Endothelial cell of umbilical vein (primary cell): Measurements from ENCODE around the gene PKP4. TPM values are rescaled to one million over a fixed set of nuclear protein-coding genes. Genes with fewer than 3 reads are reported as not detected.

Source experiments
- BruUV-seq: library from RNA; stranded (reverse); fragments of 400-500 nt; replicated peaks from 2 replicates; lab custom pipeline; 2021; lab: Mats Ljungman, UMichigan
- CTCF ChIA-PET: fragments of 300-600, 350-600 bp; sonication (Branson Sonifier 250); formaldehyde crosslinking; loops from one replicate; lab custom pipeline; 2021; ENCODE audit warnings: antibody characterized with exemption, inconsistent platforms; lab: Charles Lee
- POLR2A ChIA-PET: fragments of 300-600, 350-600 bp; sonication (Branson Sonifier 250); formaldehyde crosslinking; loops from one replicate; lab custom pipeline; 2021; ENCODE audit warnings: antibody characterized with exemption, inconsistent platforms; lab: Charles Lee
- DNase-seq: peaks from one replicate; pipeline ENCODE4 v3.0.0-alpha.2; 2011; ENCODE audit warnings: low read depth, low spot score
- FAIRE-seq: peaks from 2 replicates; lab custom pipeline; 2011; peaks lifted over from hg19 to GRCh38; lab: Jason Lieb, UNC
- H2AFZ ChIP-seq: 2 replicates; pipeline ENCODE4 v1.6.0; 2012; ENCODE audit warnings: low read depth, low read length, control low read depth, inconsistent platforms
- H3K27ac ChIP-seq: 2 replicates; pipeline ENCODE4 v1.5.1; 2011; ENCODE audit warnings: low read depth, mild to moderate bottlenecking, control low read depth, low read length, moderate library complexity; ENCODE audit not compliant: insufficient read depth
- H3K27me3 ChIP-seq, 2 experiments: 2 replicates each; pipeline versions ENCODE4 v1.6.0 to v1.6.1; 2011; ENCODE audit warnings: low read length in 2 of 2, mixed read lengths in 1 of 2; ENCODE audit not compliant: control insufficient read depth in 2 of 2, insufficient read depth in 2 of 2
- H3K36me3 ChIP-seq, 2 experiments: 2 replicates in 1 of 2; 3 replicates in 1 of 2; pipeline ENCODE4 v1.5.1; 2011; ENCODE audit warnings: low read length in 2 of 2, mild to moderate bottlenecking in 1 of 2, moderate library complexity in 1 of 2; ENCODE audit not compliant: control insufficient read depth in 2 of 2, insufficient read depth in 2 of 2; ENCODE audit errors: extremely low read depth in 1 of 2
- H3K4me1 ChIP-seq: 3 replicates; pipeline ENCODE4 v1.5.1; 2011; ENCODE audit warnings: mild to moderate bottlenecking, low read length; ENCODE audit not compliant: control insufficient read depth, insufficient read depth; ENCODE audit errors: extremely low read depth
- H3K4me2 ChIP-seq: 2 replicates; pipeline ENCODE4 v1.6.1; 2011; ENCODE audit warnings: low read length, control low read depth, mixed read lengths; ENCODE audit not compliant: insufficient read depth
- H3K4me3 ChIP-seq, 3 experiments: fragments of 200-600 bp in 1 of 3; sonication (generic), shearing (Covaris generic) in 1 of 3; replicated peaks in 1 of 3; 2 replicates each; pipeline ENCODE4 v1.5.1; 2011 to 2016; ENCODE audit warnings: control low read depth in 3 of 3, low read length in 3 of 3, mild to moderate bottlenecking in 2 of 3, inconsistent platforms in 1 of 3, low read depth in 1 of 3, moderate library complexity in 1 of 3; ENCODE audit not compliant: insufficient read depth in 1 of 3
- H3K79me2 ChIP-seq: 2 replicates; pipeline ENCODE4 v1.6.0; 2012; ENCODE audit warnings: low read length, inconsistent platforms; ENCODE audit not compliant: control insufficient read depth, insufficient read depth
- H3K9ac ChIP-seq: replicated peaks from 2 replicates; pipeline ENCODE3; 2011; ENCODE audit warnings: low read length, control low read depth; ENCODE audit not compliant: insufficient read depth; ENCODE audit errors: extremely low read depth
- H3K9me1 ChIP-seq: replicated peaks from 3 replicates; pipeline ENCODE4 v1.6.0; 2011; ENCODE audit warnings: mild to moderate bottlenecking, low read length; ENCODE audit not compliant: control insufficient read depth, insufficient read depth; ENCODE audit errors: extremely low read depth
- H3K9me3 ChIP-seq: replicated peaks from 2 replicates; pipeline ENCODE4 v1.5.1; 2012; ENCODE audit warnings: low read length, inconsistent platforms; ENCODE audit not compliant: control insufficient read depth, insufficient read depth
- H4K20me1 ChIP-seq: replicated peaks from 2 replicates; pipeline ENCODE3; 2011; ENCODE audit warnings: mild to moderate bottlenecking, low read length; ENCODE audit not compliant: control insufficient read depth, insufficient read depth; ENCODE audit errors: extremely low read depth
- CTCF ChIP-seq, 2 donors: IDR thresholded peaks; 1 replicate in 1 of 2; 2 replicates in 1 of 2; pipeline ENCODE4 v1.5.1; 2011; ENCODE audit warnings: low read length in 2 of 2, mild to moderate bottlenecking in 2 of 2, moderate library complexity in 2 of 2, control low read depth in 1 of 2, inconsistent platforms in 1 of 2, low read depth in 1 of 2; ENCODE audit not compliant: insufficient read depth in 1 of 2; ENCODE audit errors: extremely low read depth in 1 of 2
- EZH2 ChIP-seq: IDR thresholded peaks from 2 replicates; pipeline ENCODE4 v1.6.1; 2012; ENCODE audit warnings: borderline replicate concordance, low read depth, mild to moderate bottlenecking, moderate library complexity, low read length, inconsistent platforms; ENCODE audit not compliant: severe bottlenecking
- FOS ChIP-seq: IDR thresholded peaks from 2 replicates; pipeline ENCODE4 v1.6.1; 2011; ENCODE audit warnings: mild to moderate bottlenecking, low read length, moderate library complexity, borderline replicate concordance; ENCODE audit not compliant: insufficient read depth
- GATA2 ChIP-seq: IDR thresholded peaks from 2 replicates; pipeline ENCODE4 v1.7.0; 2011; ENCODE audit warnings: low read depth, mild to moderate bottlenecking, moderate library complexity, mixed read lengths, low read length; ENCODE audit not compliant: insufficient read length, insufficient read depth
- JUN ChIP-seq: IDR thresholded peaks from 2 replicates; pipeline ENCODE4 v1.6.1; 2011; ENCODE audit warnings: borderline replicate concordance, low read depth; ENCODE audit not compliant: insufficient read length, insufficient read depth
- MYC ChIP-seq: IDR thresholded peaks from one replicate; pipeline ENCODE4 v1.6.1; 2011; ENCODE audit warnings: mild to moderate bottlenecking, low read depth, low read length
- POLR2A ChIP-seq: IDR thresholded peaks from 2 replicates; pipeline ENCODE4 v1.6.1; 2012; ENCODE audit warnings: low read depth, mild to moderate bottlenecking, control low read depth, low read length
- POLR2AphosphoS5 ChIP-seq: IDR thresholded peaks from 2 replicates; pipeline ENCODE4 v1.6.1; 2012; ENCODE audit warnings: low read depth, mild to moderate bottlenecking, control low read depth, low read length, moderate library complexity; ENCODE audit not compliant: insufficient read depth
- dilution Hi-C: fragments of 300-500 bp; cut with MboI; formaldehyde crosslinking; loops from one replicate; pipeline ENCODE4 v1.15.0; 2019; ENCODE audit warnings: low sequenced_read_pairs; ENCODE audit not compliant: extremely low pct_ligation_motif_present
- intact Hi-C: fragments of 100-400 bp; cut with micrococcal nuclease; formaldehyde crosslinking; loops from one replicate; pipeline ENCODE4 v1.10.0; 2022
- polyA plus RNA-seq, 4 experiments: library from polyadenylated mRNA; depleted of rRNA in 3 of 4; stranded (reverse) in 3 of 4; unstranded in 1 of 4; fragments of >200 nt; gene quantifications; 2 replicates each; pipeline versions ENCODE4 v1.2.1 to v1.2.3, GENCODE V29; 2011 to 2012; ENCODE audit warnings: missing spikeins in 1 of 4
- total RNA-seq: library from RNA; stranded (reverse); gene quantifications from 2 replicates; pipeline ENCODE4 v1.2.3, GENCODE V29; 2021
- TF ChIP-seq, protein P1 (sequence below): IDR thresholded peaks from 2 replicates; pipeline ENCODE4 v1.6.1; 2011; ENCODE audit not compliant: insufficient read depth, insufficient read length

The PKP4 gene
- total and polyA plus RNA-seq, 2 donors (not counting 3 experiments of a cell fraction or from before 2014, with no cell fraction given): 35.4 to 68.5 TPM

GRCh38 chr2:158491072-158491471 lies 34.3 kb downstream of the PKP4 start:
- TF ChIP-seq POLR2A: no peak
- Histone ChIP-seq H4K20me1 (peaks cover 5% of the 10 kb centered on the region), H3K36me3 (no peaks in the 10 kb centered on the region), H3K9me1 (no peaks in the 10 kb centered on the region), H2AFZ (no peak overlapping the region), H3K9me3 (no peaks in the 10 kb centered on the region), H3K9ac (no peak overlapping the region), H3K4me2 (no peak overlapping the region), H3K79me2 (peaks cover 50% of the 10 kb centered on the region), H3K4me3 (no peak overlapping the region), H3K4me1 (peaks cover 10% of the 10 kb centered on the region), H3K27ac (no peak overlapping the region), H3K27me3 (no peaks in the 10 kb centered on the region)
- ChIA-PET POLR2A (no interaction called here), CTCF (no interaction called here)
- DNase-seq (no peak), FAIRE-seq (no peak)
- dilution Hi-C loops: no loop called here
- intact Hi-C loops: no loop called here
- no TSS peak for BruUV-seq

- dilution Hi-C loops (no loop called here), intact Hi-C loops (no loop called here)
- TF ChIP-seq FOS: no peak
- no peak for TF ChIP-seq POLR2A
- no peak for TF ChIP-seq GATA2
- no peak for TF ChIP-seq JUN
- no peak for TF ChIP-seq EZH2
- TF ChIP-seq POLR2AphosphoS5: no peak
- TF ChIP-seq, protein P1, sequence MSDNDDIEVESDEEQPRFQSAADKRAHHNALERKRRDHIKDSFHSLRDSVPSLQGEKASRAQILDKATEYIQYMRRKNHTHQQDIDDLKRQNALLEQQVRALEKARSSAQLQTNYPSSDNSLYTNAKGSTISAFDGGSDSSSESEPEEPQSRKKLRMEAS: no peak
- no peak for TF ChIP-seq MYC
- TF ChIP-seq CTCF (IDR thresholded peaks at IDR 0.05; ENCODE audit: extremely low read depth in 1 of 2, insufficient read depth in 1 of 2, low read depth in 1 of 2, low read length in 2 of 2): no peak
- no peaks in the 10 kb centered on the region for H3K9me3 ChIP-seq
- H4K20me1 ChIP-seq: no peaks in the 10 kb centered on the region
- no peaks in the 10 kb centered on the region for H3K27me3 ChIP-seq
- ChIA-PET CTCF (interaction anchor here (0.6 to 1.0 kb wide), 3 partner anchors 35 to 260 kb away, joined by 3 to 4 read pairs (median 3); no protein-coding TSS in a partner anchor), POLR2A (no interaction called here)
- peaks cover 44% of the 10 kb centered on the region for H3K79me2 ChIP-seq
- no TSS peak for BruUV-seq
- no peak overlapping the region for H3K9ac ChIP-seq
- H2AFZ ChIP-seq: no peak overlapping the region
- no peak overlapping the region for H3K4me2 ChIP-seq
- no peak overlapping the region for H3K4me3 ChIP-seq
- no peak for FAIRE-seq
- peaks cover 12% of the 10 kb centered on the region for H3K4me1 ChIP-seq
- H3K9me1 ChIP-seq: no peaks in the 10 kb centered on the region
- no peak for DNase-seq
- H3K36me3 ChIP-seq: no peaks in the 10 kb centered on the region
- H3K27ac ChIP-seq: no peak overlapping the region
Observed at GRCh38 chr2:158493458-158493857, 36.7 kb downstream of the PKP4 start.
